HG02678 (cell line): ENCODE data around the gene MRPL17.

ENCODE experiments used
- ATAC-seq: cut with Tn5 transposase; IDR thresholded peaks from one replicate; pipeline ENCODE4 v1.9.1; 2021; ENCODE audit warnings: mild to moderate bottlenecking, moderate library complexity; ENCODE audit not compliant: unreplicated experiment

MRPL17 gene

DNA sequence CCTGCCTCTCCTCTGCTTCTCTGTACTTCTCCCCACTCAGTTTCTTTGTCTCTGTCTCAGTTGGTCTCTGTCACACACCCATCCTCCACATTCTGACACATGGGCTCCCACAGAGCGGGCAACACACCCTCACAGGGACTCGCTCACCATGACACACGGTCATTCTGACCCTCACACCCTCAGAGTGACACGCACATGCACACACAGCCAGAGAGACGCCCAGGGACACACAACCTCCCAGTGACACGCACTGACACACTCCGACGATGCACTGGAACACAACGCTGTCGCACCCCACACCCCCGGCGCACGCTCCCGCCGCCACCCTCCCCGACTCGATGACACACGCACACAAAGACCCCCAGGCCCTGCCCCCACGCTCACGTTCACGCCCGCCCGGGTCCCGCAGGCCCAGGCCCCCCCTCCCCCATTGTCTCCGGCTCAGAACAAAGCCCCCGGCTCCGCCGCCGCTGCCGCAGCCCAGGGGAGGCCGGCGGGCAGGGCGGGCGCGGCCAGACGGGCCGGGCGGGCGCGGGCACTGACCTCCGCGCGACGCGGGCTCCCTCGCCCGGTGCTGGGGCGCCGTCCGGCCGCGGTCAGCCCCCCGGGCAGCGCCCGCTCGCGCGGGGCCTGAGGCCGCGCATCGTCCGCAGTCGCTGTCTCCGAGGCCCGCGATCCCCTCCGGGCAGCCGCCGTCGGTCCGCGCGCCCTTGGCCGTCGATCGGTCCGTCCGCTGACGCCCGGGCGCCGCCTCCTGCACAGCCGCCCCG, 27.9 kb downstream of the MRPL17 start:
- ATAC-seq: no peak

DNA sequence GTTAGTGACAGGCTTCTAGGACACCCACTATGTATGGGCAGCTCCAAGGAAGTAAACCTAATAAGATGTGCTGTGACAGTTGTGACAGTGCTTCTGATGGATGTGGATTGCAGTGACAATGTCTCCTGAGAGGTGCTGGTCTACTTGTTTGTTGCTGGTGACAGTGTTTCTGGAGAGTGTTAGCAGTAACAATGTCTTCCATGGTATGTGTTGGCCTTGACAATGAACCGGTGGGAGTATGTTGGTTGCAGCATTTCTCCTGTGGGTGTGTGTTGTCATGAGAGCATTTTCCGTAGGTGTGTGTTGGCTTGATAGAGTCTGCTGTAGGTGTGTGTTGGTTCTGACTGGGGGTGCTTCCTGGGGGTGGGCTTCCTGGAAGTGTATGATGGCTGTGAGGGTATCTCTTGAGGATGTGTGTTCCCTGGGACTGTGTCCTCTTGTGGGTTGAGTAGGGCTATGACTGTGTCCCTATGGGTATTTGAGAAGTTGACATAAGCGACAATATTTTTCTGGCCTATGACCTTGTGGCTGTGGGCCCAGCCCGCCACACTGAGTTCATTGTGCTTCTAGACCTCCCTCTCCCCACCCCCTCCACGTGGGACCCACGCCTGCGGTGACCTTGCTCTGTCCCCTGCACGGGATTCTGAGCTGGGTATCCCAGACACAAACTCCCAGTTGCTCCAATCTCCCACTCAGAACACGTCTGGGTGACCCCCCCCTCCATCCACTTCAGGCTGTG, 28.7 kb downstream of the MRPL17 start:
- no peak for ATAC-seq

DNA sequence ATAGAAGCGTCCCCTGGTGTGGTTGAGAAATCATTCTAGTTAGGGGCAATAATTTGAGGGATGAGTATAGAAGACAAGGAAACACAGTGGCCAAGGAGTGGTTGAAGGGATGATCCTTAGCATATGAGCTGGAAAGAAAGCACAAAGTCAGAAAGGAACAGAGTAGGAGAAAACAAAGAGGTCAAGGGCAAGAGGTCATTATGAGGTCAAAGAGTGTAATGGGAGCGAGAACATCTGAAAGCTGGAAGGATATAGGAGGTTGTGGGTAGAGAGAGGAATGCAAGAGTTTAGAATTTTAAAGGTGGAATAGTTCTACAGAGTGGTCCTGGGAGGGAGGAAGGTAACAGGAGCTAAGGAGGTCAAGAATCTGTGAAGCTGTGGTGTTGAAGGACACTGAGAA, 29.5 kb downstream of the MRPL17 start:
- ATAC-seq: no peak

DNA sequence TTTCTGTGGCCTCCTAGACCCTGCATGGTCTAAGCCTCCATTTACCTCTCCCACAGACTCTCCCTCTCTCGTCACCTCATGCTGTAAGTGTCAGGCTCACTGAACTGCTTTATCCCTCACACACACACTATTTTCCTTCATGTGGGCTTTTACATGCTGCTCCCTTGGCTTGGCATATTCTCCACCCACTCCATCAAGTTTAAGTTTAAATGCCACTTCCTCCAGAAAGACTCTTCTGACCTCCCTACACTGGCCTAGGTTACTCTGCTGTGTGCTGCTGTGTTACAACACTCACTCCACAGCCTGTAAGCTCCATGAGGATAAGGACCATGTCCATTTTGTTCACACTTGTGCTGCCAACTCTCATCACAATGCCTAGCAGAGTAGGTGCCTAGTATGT, 30.0 kb downstream of the MRPL17 start:
- no peak for ATAC-seq

DNA sequence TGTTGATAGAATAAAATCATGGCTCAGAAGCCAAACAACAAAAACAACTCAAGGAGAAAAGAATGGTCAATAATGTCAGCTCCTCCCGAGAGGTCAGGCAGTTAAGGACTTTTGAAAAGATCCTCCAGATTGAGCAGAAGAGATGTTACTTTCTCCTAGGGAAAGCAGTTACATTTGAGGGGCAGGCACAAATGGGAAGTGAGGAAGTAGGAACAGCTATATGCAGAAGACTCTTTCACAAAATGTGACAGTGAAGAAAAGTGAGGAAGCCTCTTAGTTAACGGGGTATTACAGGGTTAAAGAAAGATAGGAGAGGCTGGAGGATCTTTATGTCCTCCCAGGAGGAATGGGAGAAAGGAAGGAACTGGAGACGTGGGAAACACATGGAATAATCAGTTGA, 31.0 kb downstream of the MRPL17 start:
- ATAC-seq: no peak

DNA sequence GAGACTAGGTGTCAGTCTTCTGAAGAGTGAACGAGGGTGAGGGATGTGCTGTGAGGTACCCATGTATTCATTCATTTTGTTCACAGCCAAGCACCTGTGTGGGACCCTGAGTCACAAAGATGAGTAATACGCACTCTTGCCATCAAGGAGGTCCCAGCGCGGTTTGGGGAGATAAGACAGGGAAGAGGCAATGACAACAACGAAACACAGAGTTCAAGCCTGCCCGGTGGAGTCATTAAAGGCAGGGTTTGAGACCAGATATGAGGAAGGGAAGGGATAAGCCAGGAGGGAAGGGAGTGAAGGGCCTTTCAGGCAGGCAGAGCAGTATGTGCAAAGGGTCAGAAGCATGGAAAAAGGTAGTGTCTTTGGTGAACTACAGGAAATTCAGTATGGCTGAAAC, 32.2 kb downstream of the MRPL17 start:
- no peak for ATAC-seq

DNA sequence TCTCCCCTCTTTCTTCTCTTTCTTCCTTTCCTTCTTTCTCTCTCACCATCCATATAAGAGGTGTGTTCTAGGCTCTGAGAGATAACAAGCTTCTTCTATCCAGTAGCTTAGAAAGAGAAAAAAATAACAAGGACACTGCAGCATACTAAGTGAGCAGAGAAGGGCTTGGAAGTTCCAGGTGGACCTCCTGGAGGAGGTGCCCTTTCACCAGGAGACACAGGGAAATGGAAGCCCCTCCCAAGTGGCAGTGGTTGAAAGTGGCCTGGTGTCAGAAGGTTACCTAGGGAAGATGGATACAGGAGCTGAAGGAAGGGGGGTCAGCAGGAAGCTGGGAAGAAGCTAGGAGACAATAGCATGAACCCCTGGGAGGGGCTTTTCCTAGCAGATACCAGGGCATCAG, 33.0 kb downstream of the MRPL17 start:
- ATAC-seq: no peak

DNA sequence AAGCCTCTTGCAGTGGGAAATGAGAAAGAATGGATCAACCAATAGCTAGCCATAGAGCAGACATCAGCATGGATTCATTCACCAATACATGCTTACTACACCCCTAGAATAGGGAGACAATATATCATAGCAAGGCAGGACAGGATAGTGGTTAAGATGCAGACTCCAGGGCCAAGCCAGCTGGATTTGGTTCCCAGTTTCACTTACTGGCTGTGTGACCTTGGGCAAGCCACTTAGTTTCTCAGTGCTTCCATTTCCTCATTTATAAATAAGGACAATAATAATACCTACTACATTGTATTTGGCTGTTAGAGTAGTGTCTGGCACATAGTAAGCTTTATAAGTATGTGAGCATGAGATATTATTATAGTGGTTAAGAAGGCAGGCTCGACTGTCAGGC, 34.6 kb downstream of the MRPL17 start:
- ATAC-seq: no peak

DNA sequence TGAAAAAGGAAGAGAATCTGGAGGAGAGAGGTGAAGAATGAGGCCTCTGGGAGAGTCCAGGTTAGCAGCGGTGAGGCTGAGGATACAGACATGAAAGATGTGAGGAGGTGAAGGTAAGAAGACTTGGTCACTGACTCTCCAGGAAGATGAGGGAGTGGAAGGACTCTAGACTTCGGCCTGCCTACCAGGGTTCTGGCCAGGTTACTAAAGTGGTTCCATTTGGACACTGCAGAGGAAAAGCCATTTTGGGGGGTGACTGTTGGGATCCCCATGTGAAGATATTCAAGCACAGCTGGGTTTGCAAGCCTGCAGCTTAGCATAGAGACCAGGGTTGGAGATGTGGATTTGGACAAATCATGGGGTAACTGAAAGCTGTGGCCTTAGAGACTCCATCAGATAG, 35.3 kb downstream of the MRPL17 start:
- ATAC-seq: no peak

DNA sequence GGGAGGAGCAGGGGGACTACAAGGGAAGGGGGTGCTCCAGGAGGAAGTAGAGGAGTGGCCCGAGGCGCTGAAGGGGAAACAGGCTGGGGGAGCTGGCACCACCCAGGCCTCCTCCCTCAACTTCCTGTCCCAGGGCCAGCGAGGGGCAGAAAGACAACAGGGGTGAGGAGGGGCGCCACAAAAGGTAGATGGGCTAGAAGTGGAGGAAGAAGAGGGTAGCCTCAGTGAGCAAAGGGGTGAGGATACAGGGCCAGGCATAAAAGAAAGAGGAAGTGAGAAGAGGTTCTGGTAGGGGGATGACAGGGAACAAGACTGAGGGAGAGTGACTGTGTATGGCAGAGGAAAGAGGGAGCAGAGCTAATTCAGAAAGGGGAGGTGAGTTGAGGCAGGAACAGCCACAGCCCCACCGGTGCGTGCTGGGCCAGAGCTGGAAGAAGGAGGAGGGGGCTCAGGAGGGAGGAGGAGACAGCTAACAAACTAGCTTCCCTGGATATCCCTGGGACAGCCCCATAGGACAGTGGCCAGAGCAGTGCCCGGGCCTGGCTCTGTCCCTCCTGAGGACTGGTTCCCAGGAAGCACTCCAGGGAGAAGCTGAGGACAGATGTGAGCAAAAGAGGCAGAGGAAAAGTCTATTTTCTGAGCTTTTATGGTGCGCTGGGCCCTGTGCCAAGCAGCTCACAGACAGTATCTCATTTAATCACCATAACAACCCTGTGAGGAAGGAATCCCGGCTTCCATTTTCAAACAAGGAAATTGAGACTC, 36.0 kb downstream of the MRPL17 start:
- ATAC-seq: peak; percentile 94

DNA sequence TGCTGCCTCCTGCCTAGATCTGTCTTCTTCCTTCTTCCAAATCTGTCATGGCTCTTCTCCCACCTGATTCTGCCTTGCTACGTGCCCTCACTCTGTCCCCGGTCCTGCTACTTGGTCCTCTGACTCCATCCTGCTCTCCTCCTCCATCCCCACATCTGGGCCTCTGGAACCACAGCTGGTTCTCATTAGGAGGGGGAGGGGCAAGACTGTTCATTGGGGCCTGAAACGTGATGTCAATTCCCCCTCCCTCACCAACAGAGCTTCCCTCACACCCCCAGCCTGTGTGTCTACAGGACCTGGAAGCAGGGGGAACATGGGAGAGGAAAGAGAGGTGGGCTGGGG, 36.6 kb downstream of the MRPL17 start:
- peak; percentile 11 for ATAC-seq

DNA sequence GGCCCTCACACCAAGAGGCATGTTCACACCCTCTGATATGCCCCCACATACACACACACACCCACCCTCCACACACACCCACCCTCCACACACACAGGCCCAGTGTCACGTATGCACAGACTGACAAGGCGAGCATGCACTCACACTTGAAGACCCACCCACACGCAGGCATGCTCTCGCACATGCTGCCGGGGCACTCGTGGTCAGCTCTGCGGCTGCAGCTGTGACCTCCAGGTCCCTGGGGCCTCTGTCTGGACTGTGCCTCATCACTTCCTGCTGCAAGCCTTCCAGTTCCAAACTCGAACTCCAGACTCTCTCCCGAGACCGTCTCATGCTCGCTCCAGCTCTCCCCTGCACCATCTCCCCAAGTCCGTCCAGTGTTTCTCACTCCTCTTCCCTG, 37.1 kb downstream of the MRPL17 start:
- ATAC-seq: no peak

DNA sequence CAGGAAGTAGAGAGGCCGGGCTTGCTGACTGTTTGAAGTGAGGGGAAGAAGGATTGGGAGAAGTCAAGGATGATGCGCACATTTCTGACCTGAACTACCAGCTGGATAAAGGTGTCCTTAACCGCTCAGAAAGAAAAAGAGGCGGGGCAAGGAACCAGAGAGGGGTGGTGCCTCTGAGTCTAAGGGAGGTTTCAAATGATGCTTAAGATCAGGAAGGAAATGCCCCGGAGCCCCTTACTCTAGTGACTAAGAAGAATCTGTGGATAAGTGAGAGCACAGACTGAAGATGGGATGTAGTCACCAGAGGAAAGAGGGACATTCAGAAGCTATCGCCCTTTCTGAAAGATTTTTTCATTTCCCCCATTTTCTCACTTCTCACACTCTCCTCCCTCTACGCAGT, 40.2 kb downstream of the MRPL17 start:
- ATAC-seq: no peak

DNA sequence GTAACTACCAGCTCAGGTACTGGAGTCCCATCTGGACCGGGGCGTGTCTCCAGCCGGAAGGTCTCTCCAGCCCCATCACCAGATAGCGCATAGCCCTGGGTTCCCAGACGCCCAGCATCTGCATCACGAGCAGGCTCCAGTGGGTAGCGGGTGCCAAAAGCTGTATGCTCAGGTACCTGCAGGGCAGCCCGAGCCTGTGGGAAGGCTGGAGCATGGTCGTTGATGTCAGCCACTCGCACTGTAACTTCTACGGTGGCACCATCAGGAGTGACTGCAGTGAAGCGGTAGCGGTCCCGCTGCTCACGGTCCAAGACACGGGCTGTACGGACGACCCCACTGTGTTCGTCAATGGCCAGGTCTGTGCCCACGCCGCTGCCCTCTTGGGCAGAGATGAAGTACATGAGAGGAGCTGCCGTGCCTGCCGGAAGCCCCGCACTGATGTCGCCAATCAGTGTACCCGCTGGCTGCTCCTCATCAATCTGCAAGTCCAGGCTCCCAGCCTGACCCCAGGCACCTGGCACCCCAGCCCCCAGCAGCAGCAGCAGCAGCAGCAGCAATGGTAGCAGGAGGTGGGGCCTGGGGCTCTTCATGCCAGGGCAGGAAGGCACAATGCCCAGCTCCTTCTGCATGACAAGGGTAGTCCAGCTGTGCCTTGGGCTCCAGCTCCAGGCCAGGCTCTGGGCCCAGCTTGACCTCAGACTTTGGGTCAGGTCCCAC, 42.0 kb downstream of the MRPL17 start:
- ATAC-seq: no peak

DNA sequence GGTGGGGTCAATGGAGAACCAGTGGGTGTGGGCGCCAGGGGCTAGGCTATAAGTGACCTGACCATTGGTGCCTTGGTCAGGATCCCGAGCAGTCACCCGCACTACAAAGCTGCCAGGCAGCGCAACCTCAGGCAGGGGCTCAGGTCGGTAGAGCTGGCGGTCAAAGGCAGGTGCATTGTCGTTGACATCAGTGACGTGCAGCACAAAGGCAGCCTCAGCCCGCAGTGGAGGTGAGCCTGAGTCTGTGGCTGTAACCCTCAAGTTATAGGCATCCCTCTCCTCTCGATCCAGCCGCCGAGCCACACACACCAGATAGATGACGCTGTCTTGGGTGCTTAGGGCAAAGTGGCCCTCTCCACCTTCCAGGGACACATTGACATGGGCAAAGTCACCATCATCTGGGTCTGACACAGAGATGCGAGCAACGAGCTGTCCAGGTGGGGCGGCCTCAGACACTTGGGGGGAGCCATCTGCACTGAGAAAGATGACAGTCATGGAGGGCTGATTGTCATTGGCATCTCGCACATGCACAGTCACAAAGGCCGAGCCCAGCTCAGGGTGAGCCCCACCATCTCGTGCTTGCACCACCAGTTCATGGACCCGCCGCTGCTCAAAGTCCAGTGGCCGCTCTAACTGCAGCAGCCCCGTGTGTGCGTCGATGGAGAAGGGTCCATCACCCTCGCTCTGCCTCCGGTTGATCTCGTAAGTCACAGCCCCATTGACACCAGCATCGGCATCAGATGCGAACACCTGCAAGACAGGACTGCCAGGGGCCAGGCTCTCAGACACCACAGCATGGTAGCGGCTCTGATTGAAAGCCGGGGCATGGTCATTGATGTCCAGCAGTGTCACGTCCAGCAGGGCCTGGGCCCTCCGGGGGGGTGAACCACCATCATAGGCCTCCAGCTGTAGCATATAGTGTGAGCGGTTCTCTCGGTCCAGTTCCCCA, 42.8 kb downstream of the MRPL17 start:
- no peak for ATAC-seq

DNA sequence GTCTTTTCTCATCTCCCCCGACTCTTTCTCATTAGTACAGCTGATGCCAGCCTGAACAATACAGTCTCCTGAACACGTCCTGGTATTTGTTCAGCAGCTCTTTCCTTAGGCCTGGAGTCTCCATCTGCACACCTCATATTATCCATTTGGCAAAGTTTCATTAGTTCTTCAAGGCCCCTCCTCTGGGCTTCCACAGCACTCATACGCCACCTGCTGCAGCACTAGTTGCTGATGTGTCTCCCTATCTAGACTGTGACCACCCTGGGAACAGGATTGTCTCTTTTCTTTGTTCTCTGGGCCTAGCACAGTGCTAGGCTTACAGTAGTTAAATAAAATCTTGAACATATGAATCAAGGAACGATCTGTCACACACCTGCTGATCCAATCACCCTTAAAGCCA, 44.7 kb downstream of the MRPL17 start:
- ATAC-seq: no peak

DNA sequence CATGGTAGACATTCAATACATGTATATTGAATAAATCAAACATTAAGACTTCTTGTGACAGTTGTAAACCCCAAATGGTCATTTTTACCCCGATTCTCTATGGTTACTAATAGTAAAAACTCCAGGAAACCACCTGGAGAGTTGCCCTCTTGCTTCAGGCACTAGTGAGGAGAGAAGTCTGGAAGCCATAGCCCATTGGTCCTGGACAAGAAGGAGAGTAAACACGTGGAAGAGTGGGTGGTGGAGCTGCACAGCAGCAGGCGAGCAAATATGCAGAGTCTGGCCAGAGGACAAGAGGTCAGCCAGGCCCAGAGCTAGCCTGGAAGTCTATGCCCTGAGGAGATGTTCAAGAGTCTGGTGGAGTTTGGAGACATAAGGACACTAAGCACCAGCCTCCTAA, 45.3 kb downstream of the MRPL17 start:
- ATAC-seq: no peak

DNA sequence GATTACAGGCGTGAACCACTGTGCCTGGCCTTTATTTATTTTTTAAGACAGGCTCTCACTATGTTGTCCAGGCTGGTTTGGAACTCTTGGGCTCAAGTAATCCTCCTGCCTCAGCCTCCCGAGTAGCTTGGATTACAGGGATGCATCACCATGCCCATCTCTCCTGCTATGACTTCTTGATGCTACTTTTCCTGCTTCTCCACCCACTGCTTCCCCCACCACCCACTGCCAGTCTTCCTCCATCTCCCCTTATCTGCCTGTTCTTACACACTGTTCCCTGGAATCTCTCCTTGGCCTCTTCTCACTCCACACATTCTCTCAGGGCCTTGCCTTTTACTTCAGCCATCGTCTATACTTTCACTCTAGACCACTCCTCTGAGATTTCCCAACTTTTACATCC, 46.7 kb downstream of the MRPL17 start:
- ATAC-seq: no peak

DNA sequence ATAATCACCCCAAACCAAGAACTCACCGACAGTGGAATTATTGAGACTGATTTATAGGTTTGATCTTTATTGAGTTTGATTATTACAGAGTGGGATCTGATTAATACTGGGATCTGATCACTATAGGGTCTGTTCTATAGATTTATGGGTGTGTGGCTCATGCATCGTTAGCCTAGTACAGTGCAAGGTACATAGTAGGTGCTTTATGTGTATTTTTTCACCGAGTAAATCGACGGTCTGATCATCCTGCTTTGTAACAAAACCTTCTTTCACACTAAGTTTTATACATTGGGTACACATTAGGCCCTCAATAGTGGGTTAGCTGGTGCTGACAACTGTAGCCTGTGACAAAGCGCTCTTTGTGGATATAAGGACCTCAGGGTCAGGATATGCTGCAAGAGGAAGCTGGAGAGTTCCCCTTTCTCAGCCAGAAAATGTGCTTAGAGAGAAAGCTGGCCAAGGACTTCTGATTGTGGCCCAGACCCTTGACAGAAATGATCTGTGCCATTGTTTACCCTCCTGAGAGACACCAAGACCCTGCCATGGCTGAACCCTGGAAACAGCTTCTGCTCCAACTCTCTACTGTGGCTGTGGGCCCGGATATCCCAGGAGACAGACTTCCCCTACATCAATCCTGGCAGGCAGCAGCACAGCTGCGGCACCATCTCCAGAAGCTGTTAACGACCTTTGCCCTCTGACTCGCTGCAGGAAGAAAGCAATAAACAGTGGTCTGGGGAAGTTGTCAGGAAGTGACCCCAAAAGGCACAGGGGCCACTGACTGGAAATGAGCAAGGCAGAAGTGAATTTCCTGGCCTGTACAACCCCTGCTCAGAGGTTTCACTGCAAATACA, 47.8 kb downstream of the MRPL17 start:
- ATAC-seq: no peak
